HepG2 (cell line): ENCODE results near the gene ETS2. TPM values are rescaled to one million over a fixed set of nuclear protein-coding genes. Genes with fewer than 3 reads are reported as not detected.

Source experiments
- FOXO1 ChIP-seq: sonication (generic); formaldehyde crosslinking; IDR thresholded peaks from 2 replicates; pipeline ENCODE4 v1.4.0; 2020; ENCODE audit warnings: missing genetic modification reagents
- polyA plus RNA-seq, 8 experiments: library from polyadenylated mRNA; depleted of rRNA in 3 of 8; stranded (reverse) in 7 of 8; unstranded in 1 of 8; fragments of >200 nt; fragmentation: Illumina TruSeq in 4 of 8; extraction: Trizol in 4 of 8; gene quantifications; 2 replicates each; pipeline versions ENCODE4 v1.2.1 to v1.2.3, GENCODE V29; 2011 to 2016; ENCODE audit warnings: low read depth in 4 of 8, missing spikeins in 1 of 8, mixed read lengths in 1 of 8; ENCODE audit not compliant: insufficient read depth in 1 of 8
- total RNA-seq, 5 experiments: library from RNA; depleted of rRNA; stranded (reverse); fragments of >200 nt; fragmentation: Illumina TruSeq; extraction: Trizol; gene quantifications; 2 replicates each; pipeline ENCODE4 v1.2.3, GENCODE V29; 2016; ENCODE audit warnings: low read depth in 1 of 5
- TF ChIP-seq, protein P1 (sequence below): IDR thresholded peaks from 2 replicates; pipeline ENCODE4 v1.6.1; 2016; ENCODE audit warnings: low read depth, missing genetic modification reagents, missing compliant biosample characterization
- TF ChIP-seq, protein P2 (sequence below): sonication (generic); formaldehyde crosslinking; IDR thresholded peaks from 2 replicates; pipeline ENCODE4 v1.4.0; 2020; ENCODE audit warnings: missing genetic modification reagents, borderline replicate concordance

ETS2 gene
- total and polyA plus RNA-seq, 2 of the 13 experiments (the other 11 are each of a cell fraction or from before 2014, with no cell fraction given), result 24.6 to 64.4 TPM

DNA sequence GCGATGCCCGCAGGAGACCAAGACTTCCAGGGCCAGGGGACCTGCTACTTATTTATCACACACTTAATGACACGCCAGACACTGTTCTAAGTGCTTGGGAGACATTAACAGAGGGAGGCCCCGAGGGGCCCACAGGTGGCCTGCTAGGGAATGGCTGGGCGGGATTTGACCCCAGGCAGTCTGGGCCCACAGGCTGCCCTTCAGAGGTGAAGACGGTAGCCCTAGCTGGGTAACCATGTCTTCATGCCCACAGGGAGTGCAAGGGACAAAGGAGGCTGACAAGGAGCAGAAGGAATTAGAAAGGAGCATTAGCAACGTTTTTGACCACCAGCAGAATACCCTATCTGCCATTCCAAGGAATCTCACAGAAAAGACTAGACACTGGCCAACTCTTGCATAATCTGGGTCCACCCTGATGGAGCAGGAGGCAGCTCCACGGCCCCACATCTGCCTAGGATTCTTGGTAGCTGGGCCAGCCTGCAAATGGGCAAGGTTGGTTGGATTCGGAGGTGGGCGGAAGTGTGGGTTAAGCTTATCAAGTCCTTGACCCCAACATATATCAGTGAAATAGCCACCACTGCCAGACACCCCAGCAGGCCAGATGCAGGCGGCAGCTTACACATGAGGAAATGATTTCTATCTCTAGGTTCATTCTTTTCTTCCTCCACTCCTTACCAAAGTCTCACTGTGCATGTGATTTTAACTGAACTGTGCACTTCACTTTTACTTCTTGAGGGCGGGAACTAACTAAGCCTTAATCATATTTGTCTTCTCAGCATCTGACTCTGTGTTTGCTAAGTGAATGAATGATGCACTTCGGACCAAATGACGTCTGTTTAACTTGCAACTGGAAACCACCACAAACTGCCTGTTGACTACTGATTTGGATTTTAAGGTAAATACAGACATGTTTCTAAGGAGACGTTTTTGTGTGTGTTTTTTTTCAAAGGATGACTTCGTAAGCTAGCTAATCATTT is 3.4 kb upstream of the ETS2 start (continued):
- TF ChIP-seq, protein P1, sequence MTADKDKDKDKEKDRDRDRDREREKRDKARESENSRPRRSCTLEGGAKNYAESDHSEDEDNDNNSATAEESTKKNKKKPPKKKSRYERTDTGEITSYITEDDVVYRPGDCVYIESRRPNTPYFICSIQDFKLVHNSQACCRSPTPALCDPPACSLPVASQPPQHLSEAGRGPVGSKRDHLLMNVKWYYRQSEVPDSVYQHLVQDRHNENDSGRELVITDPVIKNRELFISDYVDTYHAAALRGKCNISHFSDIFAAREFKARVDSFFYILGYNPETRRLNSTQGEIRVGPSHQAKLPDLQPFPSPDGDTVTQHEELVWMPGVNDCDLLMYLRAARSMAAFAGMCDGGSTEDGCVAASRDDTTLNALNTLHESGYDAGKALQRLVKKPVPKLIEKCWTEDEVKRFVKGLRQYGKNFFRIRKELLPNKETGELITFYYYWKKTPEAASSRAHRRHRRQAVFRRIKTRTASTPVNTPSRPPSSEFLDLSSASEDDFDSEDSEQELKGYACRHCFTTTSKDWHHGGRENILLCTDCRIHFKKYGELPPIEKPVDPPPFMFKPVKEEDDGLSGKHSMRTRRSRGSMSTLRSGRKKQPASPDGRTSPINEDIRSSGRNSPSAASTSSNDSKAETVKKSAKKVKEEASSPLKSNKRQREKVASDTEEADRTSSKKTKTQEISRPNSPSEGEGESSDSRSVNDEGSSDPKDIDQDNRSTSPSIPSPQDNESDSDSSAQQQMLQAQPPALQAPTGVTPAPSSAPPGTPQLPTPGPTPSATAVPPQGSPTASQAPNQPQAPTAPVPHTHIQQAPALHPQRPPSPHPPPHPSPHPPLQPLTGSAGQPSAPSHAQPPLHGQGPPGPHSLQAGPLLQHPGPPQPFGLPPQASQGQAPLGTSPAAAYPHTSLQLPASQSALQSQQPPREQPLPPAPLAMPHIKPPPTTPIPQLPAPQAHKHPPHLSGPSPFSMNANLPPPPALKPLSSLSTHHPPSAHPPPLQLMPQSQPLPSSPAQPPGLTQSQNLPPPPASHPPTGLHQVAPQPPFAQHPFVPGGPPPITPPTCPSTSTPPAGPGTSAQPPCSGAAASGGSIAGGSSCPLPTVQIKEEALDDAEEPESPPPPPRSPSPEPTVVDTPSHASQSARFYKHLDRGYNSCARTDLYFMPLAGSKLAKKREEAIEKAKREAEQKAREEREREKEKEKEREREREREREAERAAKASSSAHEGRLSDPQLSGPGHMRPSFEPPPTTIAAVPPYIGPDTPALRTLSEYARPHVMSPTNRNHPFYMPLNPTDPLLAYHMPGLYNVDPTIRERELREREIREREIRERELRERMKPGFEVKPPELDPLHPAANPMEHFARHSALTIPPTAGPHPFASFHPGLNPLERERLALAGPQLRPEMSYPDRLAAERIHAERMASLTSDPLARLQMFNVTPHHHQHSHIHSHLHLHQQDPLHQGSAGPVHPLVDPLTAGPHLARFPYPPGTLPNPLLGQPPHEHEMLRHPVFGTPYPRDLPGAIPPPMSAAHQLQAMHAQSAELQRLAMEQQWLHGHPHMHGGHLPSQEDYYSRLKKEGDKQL, result peak; percentile 81; the same call in 1 of the 2 replicates
- TF ChIP-seq, protein P2, sequence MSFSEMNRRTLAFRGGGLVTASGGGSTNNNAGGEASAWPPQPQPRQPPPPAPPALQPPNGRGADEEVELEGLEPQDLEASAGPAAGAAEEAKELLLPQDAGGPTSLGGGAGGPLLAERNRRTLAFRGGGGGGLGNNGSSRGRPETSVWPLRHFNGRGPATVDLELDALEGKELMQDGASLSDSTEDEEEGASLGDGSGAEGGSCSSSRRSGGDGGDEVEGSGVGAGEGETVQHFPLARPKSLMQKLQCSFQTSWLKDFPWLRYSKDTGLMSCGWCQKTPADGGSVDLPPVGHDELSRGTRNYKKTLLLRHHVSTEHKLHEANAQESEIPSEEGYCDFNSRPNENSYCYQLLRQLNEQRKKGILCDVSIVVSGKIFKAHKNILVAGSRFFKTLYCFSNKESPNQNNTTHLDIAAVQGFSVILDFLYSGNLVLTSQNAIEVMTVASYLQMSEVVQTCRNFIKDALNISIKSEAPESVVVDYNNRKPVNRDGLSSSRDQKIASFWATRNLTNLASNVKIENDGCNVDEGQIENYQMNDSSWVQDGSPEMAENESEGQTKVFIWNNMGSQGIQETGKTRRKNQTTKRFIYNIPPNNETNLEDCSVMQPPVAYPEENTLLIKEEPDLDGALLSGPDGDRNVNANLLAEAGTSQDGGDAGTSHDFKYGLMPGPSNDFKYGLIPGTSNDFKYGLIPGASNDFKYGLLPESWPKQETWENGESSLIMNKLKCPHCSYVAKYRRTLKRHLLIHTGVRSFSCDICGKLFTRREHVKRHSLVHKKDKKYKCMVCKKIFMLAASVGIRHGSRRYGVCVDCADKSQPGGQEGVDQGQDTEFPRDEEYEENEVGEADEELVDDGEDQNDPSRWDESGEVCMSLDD (CRISPR knock-in tag), result no peak
- peak; percentile 82 for TF ChIP-seq FOXO1
